ENCODE results near the gene MKKS. TPM values are rescaled to one million over a fixed set of nuclear protein-coding genes. Genes with fewer than 3 reads are reported as not detected.
"Not testable (repeated sequence)": the region's sequence is repeated elsewhere in the genome, so short reads cannot be mapped to it uniquely, and the experiment has no call there.

Gene MKKS
- total RNA-seq, 1 donor: 1.3 TPM

DNA sequence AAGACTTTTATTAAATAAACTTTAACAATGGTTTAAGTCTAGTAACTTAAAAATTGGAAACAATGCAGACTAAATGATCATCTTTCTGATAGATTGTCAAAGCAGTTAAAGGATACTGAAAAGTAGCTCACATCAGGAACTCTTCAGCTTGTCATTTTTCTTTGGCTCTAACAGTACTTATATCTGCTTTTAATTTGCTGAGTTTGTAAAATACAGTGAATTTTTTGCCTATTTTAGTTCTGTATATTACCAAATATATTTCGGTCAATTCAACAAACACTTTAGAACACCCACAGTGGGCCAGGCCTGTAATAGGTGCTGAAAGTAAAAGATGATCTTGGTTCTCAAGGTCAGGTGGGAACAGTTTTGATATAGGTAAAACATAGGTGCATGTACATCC is 22.3 kb downstream of the MKKS start:
- Histone ChIP-seq H3K9me3 (ENCODE audit: low read depth, low read length) (no peaks in the 10 kb centered on the region), H3K4me3 (ENCODE audit: low read length) (no peak overlapping the region), H3K4me1 (ENCODE audit: insufficient read depth, low read length) (no peaks in the 10 kb centered on the region), H3K27me3 (ENCODE audit: insufficient read depth, low read length) (no peaks in the 10 kb centered on the region)

DNA sequence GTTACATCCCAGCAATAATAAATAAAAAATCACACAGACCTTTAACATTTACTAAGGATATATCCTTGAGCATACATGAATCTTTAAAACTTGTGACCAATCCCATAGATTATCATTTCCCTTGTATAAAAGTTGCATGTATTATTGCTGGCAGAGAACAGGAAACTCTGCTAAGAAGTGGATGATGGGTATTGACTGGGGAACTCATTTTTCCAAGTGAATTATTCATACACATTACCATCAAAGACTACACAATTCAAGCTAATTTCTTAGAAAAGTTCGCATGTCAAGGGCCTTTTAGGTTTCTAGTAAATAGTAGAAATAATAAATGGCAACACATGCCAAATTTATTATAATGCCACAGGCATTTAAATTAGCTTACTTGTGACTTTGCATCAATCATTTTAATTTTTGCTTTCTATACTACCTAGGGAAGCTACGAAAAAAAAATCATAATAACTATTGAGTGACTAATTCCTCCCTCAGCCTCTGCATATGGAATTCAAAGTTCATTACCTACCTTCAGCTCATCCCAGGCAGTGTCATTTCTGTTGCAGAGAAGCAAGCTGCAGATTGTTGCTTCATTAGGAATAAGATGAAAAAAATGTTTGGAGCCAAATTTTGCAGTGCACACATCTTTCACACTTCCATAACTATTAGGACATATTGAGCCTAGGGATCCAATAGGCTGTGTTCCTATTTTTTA is 25.8 kb downstream of the MKKS start:
- H3K27me3 ChIP-seq (ENCODE audit: insufficient read depth, low read length): no peaks in the 10 kb centered on the region
- no peaks in the 10 kb centered on the region for H3K9me3 ChIP-seq (ENCODE audit: low read depth, low read length)
- no peak overlapping the region for H3K4me3 ChIP-seq (ENCODE audit: low read length)
- H3K4me1 ChIP-seq (ENCODE audit: insufficient read depth, low read length): no peaks in the 10 kb centered on the region

DNA sequence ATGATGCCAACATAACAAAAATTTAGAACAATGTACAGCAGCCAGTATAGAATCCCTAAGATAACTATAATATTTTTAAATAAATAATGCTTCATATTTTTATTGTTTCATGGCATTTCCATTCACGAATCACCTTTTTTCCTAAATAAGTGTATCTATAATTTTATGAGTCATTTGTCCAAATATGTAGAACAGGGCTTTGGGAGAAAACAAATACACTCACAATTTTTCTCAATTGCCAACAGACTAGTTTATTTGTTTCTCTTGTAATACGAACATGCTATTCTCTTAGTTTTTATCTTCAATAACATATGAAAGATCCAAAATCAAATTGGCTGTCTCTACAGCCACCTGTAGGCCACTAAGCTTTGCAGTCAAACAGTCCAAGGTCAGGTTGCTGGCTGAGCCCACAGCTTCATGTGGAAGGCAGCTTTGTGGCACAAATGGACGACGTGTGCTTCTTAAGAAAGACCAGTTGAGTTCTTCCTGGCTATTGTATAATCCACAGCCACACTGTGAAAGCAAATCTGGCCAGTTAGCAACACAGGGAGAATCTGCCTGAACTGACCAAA is 29.0 kb downstream of the MKKS start:
- Histone ChIP-seq H3K4me1 (ENCODE audit: insufficient read depth, low read length) (no peaks in the 10 kb centered on the region), H3K27me3 (ENCODE audit: insufficient read depth, low read length) (no peaks in the 10 kb centered on the region), H3K9me3 (ENCODE audit: low read depth, low read length) (no peaks in the 10 kb centered on the region), H3K4me3 (ENCODE audit: low read length) (no peak overlapping the region)

DNA sequence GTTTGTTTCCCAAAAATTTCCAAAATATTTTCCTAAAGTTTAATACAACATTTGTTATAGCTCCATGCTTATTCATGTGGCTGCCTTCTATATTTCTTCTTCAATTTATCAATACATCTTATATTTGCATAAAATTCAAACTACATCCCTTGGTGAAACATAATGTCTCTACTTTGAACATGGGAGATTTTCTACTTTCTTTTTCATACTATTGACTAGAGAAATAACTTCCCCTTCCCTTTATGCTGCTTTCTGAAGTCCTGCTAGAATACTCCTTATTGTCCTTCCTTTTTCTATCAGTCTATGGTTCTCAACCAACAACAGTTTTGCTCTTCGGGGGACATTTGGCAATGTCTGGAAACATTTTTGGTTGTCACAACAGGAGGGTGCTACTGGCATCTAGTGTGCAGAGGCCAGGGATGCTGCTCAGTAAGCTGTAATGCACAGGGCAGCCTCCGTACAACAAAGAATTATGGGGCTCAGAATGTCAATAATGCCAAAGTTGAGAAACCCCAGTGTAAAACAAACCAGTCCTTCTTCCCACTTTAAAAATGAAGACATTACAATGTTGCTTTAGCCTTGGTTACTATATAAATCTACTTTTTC is 29.9 kb downstream of the MKKS start:
- H3K27me3 ChIP-seq (ENCODE audit: insufficient read depth, low read length): no peaks in the 10 kb centered on the region
- no peaks in the 10 kb centered on the region for H3K4me1 ChIP-seq (ENCODE audit: insufficient read depth, low read length)
- no peak overlapping the region for H3K4me3 ChIP-seq (ENCODE audit: low read length)
- no peaks in the 10 kb centered on the region for H3K9me3 ChIP-seq (ENCODE audit: low read depth, low read length)

DNA sequence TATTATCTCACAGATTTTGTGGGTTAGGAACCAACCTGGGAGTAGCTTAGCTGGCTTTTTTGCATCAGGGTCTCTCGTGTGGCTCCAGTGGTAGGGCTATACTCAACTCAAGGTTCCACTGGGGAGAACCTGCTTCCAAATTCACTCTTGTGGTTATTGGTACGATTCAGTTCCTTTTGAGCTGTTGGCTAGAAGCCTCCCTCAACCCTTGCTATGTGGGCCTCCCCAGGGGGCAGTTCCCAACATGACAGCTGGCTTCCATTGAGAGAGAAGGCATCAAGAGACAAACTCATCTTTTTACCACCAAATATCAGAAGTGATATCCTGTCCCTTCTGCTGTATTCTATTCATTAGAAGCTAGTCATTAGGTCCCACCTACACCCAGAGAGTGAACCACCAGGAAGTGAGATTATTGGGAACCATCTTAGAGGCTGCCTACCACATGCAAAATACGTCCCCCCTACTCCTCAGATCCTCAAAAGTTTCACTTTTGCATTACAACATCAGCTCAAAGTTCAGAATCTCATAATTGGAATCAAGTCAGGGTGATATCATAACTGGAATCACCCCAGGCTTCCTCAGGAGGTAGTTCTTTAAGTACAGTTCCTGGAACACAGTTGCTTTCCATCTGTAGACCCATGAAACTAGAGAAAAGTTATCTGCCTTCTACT is 30.9 kb downstream of the MKKS start:
- H3K4me3 ChIP-seq (ENCODE audit: low read length): no peak overlapping the region
- no peaks in the 10 kb centered on the region for H3K27me3 ChIP-seq (ENCODE audit: insufficient read depth, low read length)
- no peaks in the 10 kb centered on the region for H3K4me1 ChIP-seq (ENCODE audit: insufficient read depth, low read length)
- H3K9me3 ChIP-seq (ENCODE audit: low read depth, low read length): no peaks in the 10 kb centered on the region

DNA sequence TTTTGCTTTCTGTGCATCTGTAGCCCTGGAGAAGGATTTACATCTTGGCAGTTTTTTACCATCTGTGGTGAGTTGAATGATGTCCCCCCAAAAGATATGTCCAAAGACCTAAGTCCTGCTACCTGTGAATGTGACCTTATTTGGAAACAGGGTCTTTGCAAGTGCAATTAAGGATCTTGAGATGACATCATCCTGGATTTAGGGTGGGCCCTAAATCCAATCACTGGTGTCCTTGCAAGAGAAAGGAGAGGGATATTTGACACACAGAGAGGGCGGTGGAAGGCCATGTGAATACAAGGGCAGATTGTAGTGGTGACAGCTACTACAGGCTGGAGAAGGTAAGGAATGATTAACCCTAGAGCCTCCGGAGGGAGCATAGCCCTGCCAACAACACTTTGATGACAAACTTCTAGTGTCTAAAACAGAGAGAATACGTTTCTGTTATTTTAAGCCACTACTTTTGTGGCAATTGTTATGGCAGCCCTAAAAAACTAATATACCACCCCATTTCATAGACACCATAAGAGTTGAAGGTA is 35.1 kb downstream of the MKKS start:
- Histone ChIP-seq H3K27me3 (ENCODE audit: insufficient read depth, low read length) (no peaks in the 10 kb centered on the region), H3K4me1 (ENCODE audit: insufficient read depth, low read length) (no peaks in the 10 kb centered on the region), H3K9me3 (ENCODE audit: low read depth, low read length) (no peaks in the 10 kb centered on the region), H3K4me3 (ENCODE audit: low read length) (no peak overlapping the region)

DNA sequence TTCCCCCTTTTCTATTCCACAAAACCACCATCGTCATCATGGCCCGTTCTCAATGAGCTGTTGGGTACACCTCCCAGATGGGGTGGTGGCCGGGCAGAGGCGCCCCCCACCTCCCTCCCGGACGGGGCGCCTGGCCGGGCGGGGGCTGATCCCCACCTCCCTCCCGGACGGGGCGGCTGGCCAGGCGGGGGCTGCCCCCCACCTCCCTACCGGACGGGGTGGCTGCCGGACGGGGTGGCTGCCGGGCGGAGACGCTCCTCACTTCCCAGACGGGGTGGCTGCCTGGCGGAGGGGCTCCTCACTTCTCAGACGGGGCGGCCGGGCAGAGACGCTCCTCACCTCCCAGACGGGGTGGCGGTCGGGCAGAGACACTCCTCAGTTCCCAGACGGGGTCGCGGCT is 39.3 kb downstream of the MKKS start:
- H3K9me3 ChIP-seq (ENCODE audit: low read depth, low read length); H3K4me1 ChIP-seq (ENCODE audit: insufficient read depth, low read length); H3K27me3 ChIP-seq (ENCODE audit: insufficient read depth, low read length); H3K4me3 ChIP-seq (ENCODE audit: low read length): not testable (repeated sequence)

DNA sequence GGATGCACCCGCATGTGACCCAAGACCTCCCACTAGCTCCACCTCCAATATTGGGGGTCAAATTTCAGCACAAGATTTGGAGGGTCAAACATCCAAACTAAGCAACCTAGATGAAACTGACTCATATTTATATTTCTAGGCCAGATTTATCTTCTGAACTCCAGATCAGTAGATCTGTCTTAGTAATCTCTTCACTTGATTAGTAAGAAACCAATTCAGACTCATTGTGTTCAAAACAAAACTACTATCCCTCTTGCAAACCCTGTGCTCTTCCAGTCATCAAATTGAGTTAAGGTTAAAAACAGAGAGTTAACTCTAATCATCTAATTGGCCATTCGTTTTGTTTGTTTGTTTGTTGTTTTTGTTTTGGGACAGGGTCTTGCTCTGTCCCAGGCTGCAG is 43.3 kb downstream of the MKKS start:
- no peak overlapping the region for H3K4me3 ChIP-seq (ENCODE audit: low read length)
- H3K9me3 ChIP-seq (ENCODE audit: low read depth, low read length): no peaks in the 10 kb centered on the region
- no peaks in the 10 kb centered on the region for H3K27me3 ChIP-seq (ENCODE audit: insufficient read depth, low read length)
- no peaks in the 10 kb centered on the region for H3K4me1 ChIP-seq (ENCODE audit: insufficient read depth, low read length)

DNA sequence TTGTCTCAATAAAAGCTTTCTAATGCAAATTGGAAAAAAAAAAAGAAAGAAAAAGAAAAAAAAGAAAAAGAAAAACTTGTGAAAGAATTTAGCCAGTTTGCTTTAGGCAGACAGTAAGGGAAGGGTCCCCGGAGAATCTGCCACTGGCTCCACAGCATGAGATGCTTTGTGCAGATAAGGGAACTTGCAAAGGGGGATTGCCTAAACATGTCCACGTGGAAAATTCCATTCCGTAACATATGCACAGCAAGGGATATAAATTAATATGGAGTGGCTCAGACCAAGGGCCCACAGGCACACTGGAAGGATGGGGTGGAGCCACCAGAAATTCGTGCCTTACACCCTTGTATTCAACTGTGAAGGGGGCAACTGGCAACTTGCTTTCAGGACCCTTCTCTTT is 45.4 kb downstream of the MKKS start:
- Histone ChIP-seq H3K4me1 (ENCODE audit: insufficient read depth, low read length) (no peaks in the 10 kb centered on the region), H3K27me3 (ENCODE audit: insufficient read depth, low read length) (no peaks in the 10 kb centered on the region), H3K9me3 (ENCODE audit: low read depth, low read length) (no peaks in the 10 kb centered on the region), H3K4me3 (ENCODE audit: low read length) (no peak overlapping the region)

DNA sequence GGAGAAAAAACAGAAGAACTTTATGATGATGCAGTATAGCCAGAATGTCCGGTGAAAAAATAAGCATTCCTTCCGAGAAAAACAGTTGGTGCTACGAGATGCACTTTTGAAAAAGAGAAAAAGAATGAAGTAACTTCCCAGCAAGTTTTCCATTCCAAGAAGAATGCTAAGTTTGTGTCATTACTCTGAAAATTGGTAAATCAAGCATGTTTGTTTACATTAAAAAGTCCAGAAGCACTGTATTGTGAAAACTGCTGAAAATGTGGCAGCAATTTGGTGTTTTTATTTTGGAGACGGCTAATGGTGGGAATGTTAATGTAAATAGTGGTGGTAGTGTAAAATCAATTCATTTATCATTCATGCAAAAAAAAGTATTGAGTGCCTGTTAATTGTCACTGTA is 46.3 kb downstream of the MKKS start:
- no peaks in the 10 kb centered on the region for H3K4me1 ChIP-seq (ENCODE audit: insufficient read depth, low read length)
- H3K9me3 ChIP-seq (ENCODE audit: low read depth, low read length): no peaks in the 10 kb centered on the region
- H3K4me3 ChIP-seq (ENCODE audit: low read length): no peak overlapping the region
- H3K27me3 ChIP-seq (ENCODE audit: insufficient read depth, low read length): no peaks in the 10 kb centered on the region

DNA sequence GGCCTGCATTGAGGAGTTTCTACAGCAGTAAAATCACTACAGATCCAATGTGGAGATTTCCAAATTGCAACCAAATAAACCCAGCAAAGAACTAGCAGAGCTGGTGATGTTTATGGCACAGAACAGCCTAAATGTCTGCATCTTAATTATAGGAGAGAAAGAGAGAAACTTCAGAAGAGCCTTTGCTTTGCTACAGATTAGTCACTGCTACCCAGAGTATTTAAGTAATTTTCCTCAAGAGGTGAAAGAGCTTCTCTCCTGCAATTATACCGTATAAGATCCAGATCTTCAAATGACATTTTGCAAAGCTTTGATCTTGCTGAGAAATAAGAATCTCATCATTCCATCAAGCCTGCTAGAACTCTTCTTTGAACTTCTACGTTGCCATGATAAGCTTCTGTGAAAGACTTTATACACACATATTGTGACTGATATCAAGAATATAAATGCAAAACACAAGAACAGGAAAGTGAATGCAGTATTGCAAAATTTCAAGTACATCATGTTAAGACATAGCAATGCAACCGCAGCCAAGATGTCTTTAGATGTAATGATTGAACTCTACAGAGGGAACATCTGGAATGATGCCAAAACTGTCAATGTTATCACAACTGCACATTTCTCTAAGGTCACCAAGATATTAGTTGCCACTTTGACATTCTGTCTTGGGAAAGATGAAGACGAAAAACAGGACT is 48.0 kb downstream of the MKKS start:
- H3K9me3 ChIP-seq (ENCODE audit: low read depth, low read length): no peaks in the 10 kb centered on the region
- no peaks in the 10 kb centered on the region for H3K27me3 ChIP-seq (ENCODE audit: insufficient read depth, low read length)
- no peaks in the 10 kb centered on the region for H3K4me1 ChIP-seq (ENCODE audit: insufficient read depth, low read length)
- no peak overlapping the region for H3K4me3 ChIP-seq (ENCODE audit: low read length)

DNA sequence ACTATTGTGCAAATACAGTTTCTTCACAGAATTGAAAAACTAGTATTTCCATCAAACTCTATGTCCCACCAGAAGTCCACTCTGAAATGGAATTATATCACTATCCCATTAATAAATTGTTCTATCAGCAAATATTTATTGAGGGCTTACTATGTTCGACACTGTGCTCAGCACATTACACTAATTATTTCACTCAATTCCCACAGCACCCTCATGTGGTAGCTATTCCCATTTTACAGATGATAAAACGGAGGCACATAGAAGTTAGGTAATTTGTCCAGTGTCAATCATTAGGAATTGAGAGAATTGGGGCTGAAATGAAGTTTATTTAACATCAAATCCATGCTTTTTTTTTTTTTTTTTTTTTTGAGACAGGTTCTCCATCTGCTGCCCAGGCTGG is 52.5 kb downstream of the MKKS start:
- Histone ChIP-seq H3K9me3 (ENCODE audit: low read depth, low read length) (no peaks in the 10 kb centered on the region), H3K27me3 (ENCODE audit: insufficient read depth, low read length) (no peaks in the 10 kb centered on the region), H3K4me1 (ENCODE audit: insufficient read depth, low read length) (no peaks in the 10 kb centered on the region), H3K4me3 (ENCODE audit: low read length) (no peak overlapping the region)

DNA sequence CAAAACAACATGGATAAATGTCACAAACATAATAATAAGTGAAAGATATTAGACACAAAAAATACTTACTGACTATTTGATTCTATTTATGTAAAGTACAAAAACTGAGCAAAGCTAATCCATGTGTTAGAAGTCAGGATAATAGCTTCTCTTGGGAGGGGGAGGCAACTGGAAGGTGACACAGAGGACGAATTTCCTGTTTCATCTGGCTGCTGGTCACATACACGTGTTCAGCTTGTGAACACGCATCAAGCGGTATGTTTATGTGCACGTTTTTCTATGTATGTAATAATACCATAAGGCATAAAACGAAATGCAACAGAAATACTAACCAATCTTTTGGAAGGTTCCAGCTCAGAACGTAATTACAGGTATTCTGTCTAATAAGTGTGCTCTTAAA is 54.3 kb downstream of the MKKS start:
- no peaks in the 10 kb centered on the region for H3K9me3 ChIP-seq (ENCODE audit: low read depth, low read length)
- H3K4me3 ChIP-seq (ENCODE audit: low read length): no peak overlapping the region
- no peaks in the 10 kb centered on the region for H3K27me3 ChIP-seq (ENCODE audit: insufficient read depth, low read length)
- H3K4me1 ChIP-seq (ENCODE audit: insufficient read depth, low read length): no peaks in the 10 kb centered on the region

DNA sequence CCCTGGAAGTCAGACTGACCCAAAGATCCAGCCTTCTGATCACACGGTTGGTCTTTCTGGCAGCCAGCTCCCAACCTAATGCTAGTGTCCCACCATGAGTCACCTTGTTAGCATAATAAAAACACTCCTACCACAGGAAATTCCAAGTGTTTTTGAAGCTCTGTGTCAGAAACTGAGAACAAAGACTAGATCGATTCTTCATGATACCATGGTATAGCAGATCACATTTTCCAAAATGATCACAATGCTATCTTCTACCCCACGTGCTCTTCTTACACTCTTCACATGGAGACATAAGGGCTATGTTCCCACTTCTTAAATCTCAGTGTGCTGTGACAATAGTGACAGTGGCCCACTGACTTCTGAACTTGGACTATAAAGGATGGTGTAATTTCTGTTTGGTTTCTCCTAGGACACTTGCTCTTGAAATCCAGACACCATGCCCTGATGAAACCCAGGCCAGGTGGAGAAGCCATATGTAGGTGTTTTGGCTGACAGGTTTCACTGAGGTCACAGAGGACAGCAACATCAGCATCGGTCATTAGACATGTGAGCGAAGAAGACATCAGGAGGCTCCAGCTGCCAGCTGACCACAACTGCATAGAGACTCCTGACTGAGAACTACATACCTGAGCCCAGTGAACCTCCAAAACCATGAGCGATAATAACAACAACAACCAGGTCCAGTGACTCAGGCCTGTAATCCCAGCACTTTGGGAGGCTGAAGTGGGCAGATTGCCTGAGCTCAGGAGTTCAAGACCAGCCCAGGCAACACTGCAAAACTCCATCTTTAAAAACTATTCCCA is 57.5 kb downstream of the MKKS start:
- Histone ChIP-seq H3K27me3 (ENCODE audit: insufficient read depth, low read length) (no peaks in the 10 kb centered on the region), H3K4me1 (ENCODE audit: insufficient read depth, low read length) (no peaks in the 10 kb centered on the region), H3K4me3 (ENCODE audit: low read length) (no peak overlapping the region), H3K9me3 (ENCODE audit: low read depth, low read length) (no peaks in the 10 kb centered on the region)
